Pancreas (tissue), 10 donors: ENCODE results near the gene PTMA. TPM values are rescaled to one million over a fixed set of nuclear protein-coding genes. Genes with fewer than 3 reads are reported as not detected.

Experiments
- ATAC-seq, 4 donors: fragments of 200-7000 bp; cut with Tn5 transposase; one replicate each; pipeline versions ENCODE4 v1.8.0 to v1.9.1; 2020; ENCODE audit warnings: mild to moderate bottlenecking in 4 of 4, moderate library complexity in 4 of 4
- DNase-seq, 6 donors: peaks; one replicate each; pipeline ENCODE4 v3.0.0-alpha.2; 2020
- FAIRE-seq: peaks from 2 replicates; lab custom pipeline; 2012; peaks lifted over from hg19 to GRCh38; lab: Jason Lieb, UNC
- H3K27ac ChIP-seq, 4 donors: fragments of 200-600 bp; sonication (generic); 1 replicate in 3 of 4; 2 replicates in 1 of 4; pipeline versions ENCODE4 v1.5.0 to v1.8.0; 2020
- H3K27me3 ChIP-seq, 4 donors: fragments of 200-600 bp; one replicate each; pipeline ENCODE4 v1.8.0; 2021
- H3K36me3 ChIP-seq, 3 donors: fragments of 200-600 bp; sonication (generic) in 1 of 3; one replicate each; pipeline versions ENCODE4 v1.5.0 to v1.8.0; 2020 to 2021
- H3K4me1 ChIP-seq, 3 donors: fragments of 200-600 bp; one replicate each; pipeline ENCODE4 v1.8.0; 2021
- H3K4me3 ChIP-seq, 4 donors: fragments of 200-600 bp; sonication (generic) in 2 of 4; one replicate each; pipeline versions ENCODE4 v1.5.0 to v1.8.0; 2020 to 2021
- H3K9me3 ChIP-seq, 4 donors: fragments of 200-600 bp; one replicate each; pipeline ENCODE4 v1.8.0; 2021
- WGBS, 2 donors: extraction: QIAGEN DNeasy Blood & Tissue Kit; methylation state at CpG; one replicate each; pipeline ENCODE4 v1.1.7; 2013; 5-methylcytosine and 5-hydroxymethylcytosine counted together
- intact Hi-C, 3 donors: fragments of 100-400 bp; cut with DNase I; formaldehyde crosslinking; loops; one replicate each; pipeline versions ENCODE4 v1.11.1 to v1.14.2; 2022
- polyA plus RNA-seq, 2 donors: library from polyadenylated mRNA; stranded (reverse); fragments of 200-250 nt; gene quantifications; one replicate each; pipeline ENCODE4 v1.2.3, GENCODE V29; 2013
- total RNA-seq, 6 donors: library from RNA; stranded (reverse); fragmentation: NEBNext Ultra II Directional in 4 of 6; extraction: Animal tissue kit (Norgen Biotek cat#: 25700) in 4 of 6; gene quantifications; one replicate each; pipeline versions ENCODE4 v1.2.1 to v1.2.4, GENCODE V29; 2021 to 2023
- TF ChIP-seq, protein P1 (sequence below), 4 donors: fragments of 200-600 bp; sonication (generic) in 3 of 4; IDR thresholded peaks; one replicate each; pipeline versions ENCODE4 v1.5.0 to v1.8.0; 2021; ENCODE audit warnings: antibody characterized with exemption in 4 of 4
- donor health status: healthy with polysubstance abuse.
- donor health status: DM: no; HTN: no; CAD: no; lungs with moderate emphysema.
- donor health status: DM: no; HTN: no; CAD: no.
- donor health status: control.
- donor health status: control.
- donor health status: Bipolar disorder and iron deficiency.
- donor health status: DM: yes; HTN: yes; CAD: no.
- donor health status: DM: no; HTN: no; CAD: no.
- donor health status: DM: no; HTN: no; CAD: no.
- donor health status: DM: yes; HTN: yes; CAD: no.

The PTMA gene
- total and polyA plus RNA-seq, 8 donors: 319 to 751 (median 531) TPM

DNA sequence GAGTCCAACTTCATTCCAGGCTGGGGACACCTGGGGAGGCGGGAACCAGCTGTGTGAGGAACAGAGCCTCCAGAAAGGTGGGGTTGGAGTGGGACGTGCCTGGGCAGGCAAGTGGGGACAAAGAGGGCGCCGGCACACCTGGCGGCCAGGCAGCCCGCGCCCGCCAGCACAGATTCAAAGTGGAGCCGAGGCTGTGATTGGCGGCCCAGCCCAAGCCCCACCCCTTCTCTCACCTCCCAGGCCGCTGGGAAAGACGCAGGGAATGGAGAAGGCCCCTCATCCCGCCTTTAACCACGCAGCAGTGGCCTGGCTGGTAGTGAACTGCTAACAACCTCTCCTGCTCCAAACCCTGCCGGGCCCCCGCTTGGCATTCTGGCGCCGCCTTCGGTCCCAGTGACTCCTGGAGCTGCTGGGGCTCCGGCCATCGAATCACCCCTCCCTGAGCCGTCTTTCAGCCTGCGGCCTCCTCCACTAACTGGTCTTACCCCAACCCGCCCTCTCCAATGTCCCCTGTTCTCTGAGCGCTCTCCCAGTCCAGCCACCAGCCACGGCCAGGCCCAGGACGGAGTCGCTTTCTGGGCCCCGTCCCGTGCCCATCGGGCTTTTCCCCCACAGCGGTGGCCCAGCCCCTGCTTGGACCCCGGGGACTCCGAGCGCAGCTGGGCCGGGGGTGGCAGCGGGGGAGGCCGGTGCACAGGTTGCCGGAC lies 27.9 kb upstream of the PTMA start:
- peaks cover 0 to 3% (median 0%) of the 10 kb centered on the region in 3 donors for H3K4me1 ChIP-seq
- TF ChIP-seq, protein P1, sequence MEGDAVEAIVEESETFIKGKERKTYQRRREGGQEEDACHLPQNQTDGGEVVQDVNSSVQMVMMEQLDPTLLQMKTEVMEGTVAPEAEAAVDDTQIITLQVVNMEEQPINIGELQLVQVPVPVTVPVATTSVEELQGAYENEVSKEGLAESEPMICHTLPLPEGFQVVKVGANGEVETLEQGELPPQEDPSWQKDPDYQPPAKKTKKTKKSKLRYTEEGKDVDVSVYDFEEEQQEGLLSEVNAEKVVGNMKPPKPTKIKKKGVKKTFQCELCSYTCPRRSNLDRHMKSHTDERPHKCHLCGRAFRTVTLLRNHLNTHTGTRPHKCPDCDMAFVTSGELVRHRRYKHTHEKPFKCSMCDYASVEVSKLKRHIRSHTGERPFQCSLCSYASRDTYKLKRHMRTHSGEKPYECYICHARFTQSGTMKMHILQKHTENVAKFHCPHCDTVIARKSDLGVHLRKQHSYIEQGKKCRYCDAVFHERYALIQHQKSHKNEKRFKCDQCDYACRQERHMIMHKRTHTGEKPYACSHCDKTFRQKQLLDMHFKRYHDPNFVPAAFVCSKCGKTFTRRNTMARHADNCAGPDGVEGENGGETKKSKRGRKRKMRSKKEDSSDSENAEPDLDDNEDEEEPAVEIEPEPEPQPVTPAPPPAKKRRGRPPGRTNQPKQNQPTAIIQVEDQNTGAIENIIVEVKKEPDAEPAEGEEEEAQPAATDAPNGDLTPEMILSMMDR (IDR thresholded peaks at IDR 0.05): no peak
- H3K4me3 ChIP-seq: peak overlapping the region; percentile 13 to 51 (median 34)
- no peaks in the 10 kb centered on the region for H3K36me3 ChIP-seq
- peak overlapping the region; percentile 76 to 92 (median 86) for H3K27ac ChIP-seq
- DNase-seq (peak in 5 of 6 donors; percentile 54 to 81 (median 56)), FAIRE-seq (no peak), ATAC-seq (peak; percentile 17 to 29 (median 20))
- H3K27me3 ChIP-seq: no peaks in the 10 kb centered on the region
- H3K9me3 ChIP-seq: no peaks in the 10 kb centered on the region
- 26 to 31% methylated on average over 34 to 39 of the region's 39 CpGs for WGBS, 2 donors
- intact Hi-C loops: no loop called here

DNA sequence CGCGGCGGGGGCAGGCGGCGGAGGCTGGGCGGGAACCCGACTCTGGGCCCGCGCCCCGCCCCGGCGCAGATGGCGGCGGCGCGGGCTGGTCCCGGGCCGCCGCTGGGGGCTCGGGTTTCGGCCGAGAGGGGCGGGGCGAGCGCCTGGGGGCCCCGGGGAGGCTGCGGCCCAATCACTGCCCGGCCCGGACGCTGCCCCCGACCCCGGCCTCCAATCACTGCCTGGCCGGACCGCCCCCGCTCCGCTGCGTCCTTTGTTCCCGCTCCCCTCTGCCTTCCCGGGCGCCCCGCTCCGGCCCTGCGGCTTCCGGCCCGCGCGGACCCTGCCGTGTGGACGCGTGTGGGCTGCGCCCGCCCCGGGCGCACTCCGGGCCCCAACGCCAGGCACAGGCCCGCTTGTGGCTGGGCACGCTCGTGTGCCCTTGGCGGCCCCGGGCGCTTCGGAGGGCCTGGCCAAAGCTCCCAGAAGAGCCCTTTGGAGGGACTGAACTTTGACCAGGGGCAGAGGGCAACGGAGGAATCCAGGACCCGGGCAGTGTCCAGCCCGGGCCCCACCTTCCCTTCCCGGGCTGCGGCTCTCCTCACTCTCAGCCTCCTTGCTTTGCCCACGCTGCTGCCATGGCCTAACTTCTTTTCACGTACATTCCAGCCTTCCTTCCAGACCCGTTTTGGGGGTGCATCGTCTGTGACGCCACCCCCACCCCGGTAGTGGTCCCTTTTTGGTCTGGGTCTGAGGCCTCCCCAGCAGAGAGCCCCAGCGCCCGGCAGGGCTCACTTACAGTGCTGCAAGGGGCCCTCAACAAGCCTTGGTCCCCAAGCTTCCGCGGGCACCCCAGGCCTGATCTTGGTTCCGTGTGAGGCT lies 27.1 kb upstream of the PTMA start:
- 8 to 17% methylated on average over 32 to 79 of the region's 79 CpGs for whole genome bisulfite sequencing, 2 donors
- peak; percentile 86 to 88 (median 86) for ATAC-seq
- intact Hi-C loops: no loop called here
- H3K4me3 ChIP-seq: peak overlapping the region; percentile 13 to 51 (median 34)
- peak overlapping the region; percentile 82 to 92 (median 86) for H3K27ac ChIP-seq
- H3K36me3 ChIP-seq: no peaks in the 10 kb centered on the region
- peaks cover 0 to 3% (median 0%) of the 10 kb centered on the region in 3 donors for H3K4me1 ChIP-seq
- no peak for FAIRE-seq
- TF ChIP-seq, protein P1 (IDR thresholded peaks at IDR 0.05): no peak
- no peaks in the 10 kb centered on the region for H3K9me3 ChIP-seq
- peak; percentile 81 to 92 (median 86) for DNase-seq
- no peaks in the 10 kb centered on the region for H3K27me3 ChIP-seq

DNA sequence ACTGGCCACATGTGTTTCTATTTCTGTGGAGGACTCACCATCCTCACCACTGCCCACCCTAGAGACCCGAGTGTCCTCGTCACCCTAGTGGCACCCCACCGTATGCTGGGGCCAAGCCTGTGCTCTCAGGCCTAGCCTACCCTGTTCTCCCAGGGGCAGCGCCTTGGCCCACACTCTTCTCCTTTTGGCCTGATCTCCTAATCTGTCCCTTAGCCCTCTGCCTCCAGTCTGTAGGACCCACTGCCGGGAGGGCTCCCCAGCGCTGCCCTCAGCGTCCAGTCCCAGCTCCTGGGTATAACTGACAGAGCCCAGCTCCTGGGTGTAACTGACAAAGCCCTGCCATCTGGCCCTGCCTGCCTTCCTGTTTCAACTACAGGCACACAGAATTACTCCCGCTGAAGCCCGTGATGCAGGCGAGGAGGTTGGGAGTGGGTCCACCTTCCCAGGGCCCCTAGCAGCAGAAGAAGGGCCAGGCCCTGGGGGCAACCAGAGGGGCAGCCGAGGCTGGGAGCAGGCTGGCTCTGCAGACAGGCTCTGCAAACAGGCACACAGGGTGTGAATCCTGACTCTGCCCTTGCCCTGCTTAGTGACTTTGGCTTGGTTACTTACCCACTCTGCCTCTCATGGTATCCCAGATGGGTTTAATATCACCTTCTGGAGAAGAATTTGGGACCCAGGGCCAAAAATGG lies 25.6 kb upstream of the PTMA start:
- Histone ChIP-seq H3K27me3 (no peaks in the 10 kb centered on the region), H3K4me3 (no peak overlapping the region), H3K4me1 (peaks cover 0 to 3% (median 0%) of the 10 kb centered on the region in 3 donors), H3K9me3 (no peaks in the 10 kb centered on the region), H3K27ac (no peak overlapping the region), H3K36me3 (no peaks in the 10 kb centered on the region)
- TF ChIP-seq, protein P1 (IDR thresholded peaks at IDR 0.05): no peak
- 91 to 93% methylated on average over 11 of the region's 11 CpGs for WGBS, 2 donors
- no peak for DNase-seq
- ATAC-seq: no peak
- FAIRE-seq: no peak
- intact Hi-C loops: no loop called here

DNA sequence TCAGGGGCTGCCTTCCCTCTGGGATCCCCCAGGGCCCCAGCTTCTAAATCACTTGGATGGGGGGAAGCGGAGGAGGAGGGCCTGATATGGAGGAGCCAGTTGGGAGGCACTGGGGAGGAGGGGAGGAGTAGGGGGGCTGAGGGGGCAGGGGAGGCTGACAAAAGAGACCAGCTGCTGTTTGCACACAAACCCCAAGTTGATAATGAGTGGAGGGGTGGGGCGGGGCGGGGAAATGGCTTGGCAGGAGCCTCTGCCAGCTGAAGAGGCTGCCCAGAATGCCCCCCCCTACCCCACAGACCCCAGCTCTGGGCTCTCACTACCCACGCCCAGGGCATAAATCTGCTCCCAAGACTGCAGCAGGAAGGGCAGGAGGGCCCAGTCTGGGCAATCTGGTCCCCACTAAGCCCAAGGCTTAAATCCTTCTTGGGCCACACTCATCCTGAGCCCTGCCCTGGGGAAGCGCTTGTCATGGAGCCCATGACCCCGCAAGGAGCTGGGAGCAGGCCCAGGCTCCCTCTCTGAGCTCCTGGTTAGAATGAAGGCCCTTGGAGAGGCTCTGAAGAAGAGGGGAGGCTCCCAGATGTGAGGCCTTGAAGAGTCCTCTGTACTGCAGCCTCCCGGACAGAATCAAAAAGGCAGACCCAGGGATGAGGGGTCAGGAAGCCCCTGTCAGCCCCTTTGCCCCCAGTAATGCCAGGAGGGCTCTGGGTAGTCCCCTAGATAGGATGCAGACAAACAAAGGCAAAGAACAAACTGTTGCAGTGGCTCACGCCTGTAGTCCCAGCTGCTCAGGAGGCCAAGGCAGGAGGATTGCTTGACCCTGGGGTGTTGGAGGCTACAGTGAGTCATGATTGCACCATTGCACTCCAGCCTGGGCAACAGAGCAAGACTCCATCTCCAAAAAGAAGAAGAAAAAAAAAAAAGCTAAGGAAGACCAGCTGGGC lies 24.8 kb upstream of the PTMA start:
- Histone ChIP-seq H3K36me3 (no peaks in the 10 kb centered on the region), H3K27ac (no peak overlapping the region), H3K27me3 (no peaks in the 10 kb centered on the region), H3K4me1 (peaks cover 0 to 3% (median 0%) of the 10 kb centered on the region in 3 donors), H3K4me3 (no peak overlapping the region), H3K9me3 (no peaks in the 10 kb centered on the region)
- FAIRE-seq (no peak), DNase-seq (no peak), ATAC-seq (no peak)
- intact Hi-C loops: no loop called here
- TF ChIP-seq, protein P1 (IDR thresholded peaks at IDR 0.05): no peak
- 93 to 94% methylated on average over 6 to 8 of the region's 8 CpGs for WGBS, 2 donors
